Measurements from ENCODE around the gene CTNNA3.

DNA sequence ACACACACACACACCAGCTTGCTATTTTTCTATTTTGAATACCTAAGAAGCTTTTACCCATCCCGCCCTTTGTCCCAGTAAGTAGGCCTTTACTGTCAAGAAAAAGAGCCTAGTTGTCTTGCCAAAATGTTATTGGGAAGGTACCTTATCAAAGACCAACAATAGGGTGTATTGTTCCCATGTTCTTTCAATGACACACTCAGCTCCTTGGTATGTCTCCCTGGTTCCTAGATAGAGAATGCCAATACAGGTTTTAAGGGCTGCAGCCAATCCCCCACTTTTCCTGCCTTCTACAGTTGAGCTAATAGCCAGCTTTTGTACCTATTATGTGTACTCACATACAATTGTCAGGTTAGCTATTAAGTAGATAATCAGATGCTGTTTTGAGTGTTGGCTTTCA, 862.1 kb downstream of the CTNNA3 start:
- TF ChIP-seq POLR2A (IDR thresholded peaks at IDR 0.05), result no peak
- TF ChIP-seq, protein P1, sequence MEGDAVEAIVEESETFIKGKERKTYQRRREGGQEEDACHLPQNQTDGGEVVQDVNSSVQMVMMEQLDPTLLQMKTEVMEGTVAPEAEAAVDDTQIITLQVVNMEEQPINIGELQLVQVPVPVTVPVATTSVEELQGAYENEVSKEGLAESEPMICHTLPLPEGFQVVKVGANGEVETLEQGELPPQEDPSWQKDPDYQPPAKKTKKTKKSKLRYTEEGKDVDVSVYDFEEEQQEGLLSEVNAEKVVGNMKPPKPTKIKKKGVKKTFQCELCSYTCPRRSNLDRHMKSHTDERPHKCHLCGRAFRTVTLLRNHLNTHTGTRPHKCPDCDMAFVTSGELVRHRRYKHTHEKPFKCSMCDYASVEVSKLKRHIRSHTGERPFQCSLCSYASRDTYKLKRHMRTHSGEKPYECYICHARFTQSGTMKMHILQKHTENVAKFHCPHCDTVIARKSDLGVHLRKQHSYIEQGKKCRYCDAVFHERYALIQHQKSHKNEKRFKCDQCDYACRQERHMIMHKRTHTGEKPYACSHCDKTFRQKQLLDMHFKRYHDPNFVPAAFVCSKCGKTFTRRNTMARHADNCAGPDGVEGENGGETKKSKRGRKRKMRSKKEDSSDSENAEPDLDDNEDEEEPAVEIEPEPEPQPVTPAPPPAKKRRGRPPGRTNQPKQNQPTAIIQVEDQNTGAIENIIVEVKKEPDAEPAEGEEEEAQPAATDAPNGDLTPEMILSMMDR (IDR thresholded peaks at IDR 0.05), result no peak

Data from right lobe of liver (tissue), 4 donors.